Trophoblast cell (in vitro differentiated cells and primary cell): ENCODE data around the gene PPM1H.

Experiments used
- DNase-seq, 2 donors: peaks; one replicate each; pipeline ENCODE4 v3.0.0-alpha.2; 2016
- H2AFZ ChIP-seq: 2 replicates; pipeline ENCODE4 v1.6.1; 2013; ENCODE audit warnings: low read length, moderate library complexity, mild to moderate bottlenecking; ENCODE audit not compliant: insufficient read depth, poor library complexity
- H2AK5ac ChIP-seq: 2 replicates; pipeline ENCODE4 v1.6.1; 2013; ENCODE audit warnings: mild to moderate bottlenecking, low read length
- H2BK120ac ChIP-seq: 2 replicates; pipeline ENCODE4 v1.6.1; 2013; ENCODE audit warnings: low read length, mild to moderate bottlenecking, moderate library complexity; ENCODE audit not compliant: insufficient read depth, poor library complexity
- H2BK12ac ChIP-seq: 2 replicates; pipeline ENCODE4 v1.6.1; 2013; ENCODE audit warnings: mild to moderate bottlenecking, low read length, moderate library complexity
- H2BK5ac ChIP-seq: 2 replicates; pipeline ENCODE4 v1.6.1; 2013; ENCODE audit warnings: low read length, low read depth, moderate library complexity, mild to moderate bottlenecking; ENCODE audit not compliant: poor library complexity
- H3K14ac ChIP-seq: 2 replicates; pipeline ENCODE4 v1.6.1; 2013; ENCODE audit warnings: mild to moderate bottlenecking, low read length
- H3K18ac ChIP-seq: 2 replicates; pipeline ENCODE4 v1.6.1; 2013; ENCODE audit warnings: mild to moderate bottlenecking, low read length
- H3K23ac ChIP-seq: 2 replicates; pipeline ENCODE4 v1.6.1; 2013; ENCODE audit warnings: low read length
- H3K27ac ChIP-seq: 2 replicates; pipeline ENCODE4 v1.5.1; 2013; ENCODE audit warnings: low read depth, mild to moderate bottlenecking, inconsistent platforms, low read length, moderate library complexity
- H3K27me3 ChIP-seq: 2 replicates; pipeline ENCODE4 v1.6.1; 2013; ENCODE audit warnings: inconsistent platforms, mild to moderate bottlenecking, low read length, moderate library complexity; ENCODE audit not compliant: insufficient read depth
- H3K36me3 ChIP-seq, 2 experiments: 1 replicate in 1 of 2; 2 replicates in 1 of 2; pipeline ENCODE4 v1.6.1; 2013; ENCODE audit warnings: low read length in 2 of 2, mild to moderate bottlenecking in 2 of 2, moderate library complexity in 1 of 2; ENCODE audit not compliant: insufficient read depth in 2 of 2, control insufficient read depth in 1 of 2
- H3K4ac ChIP-seq: 2 replicates; pipeline ENCODE4 v1.6.1; 2013; ENCODE audit warnings: low read depth, mild to moderate bottlenecking, low read length, moderate library complexity
- H3K4me1 ChIP-seq, 2 experiments: 1 replicate in 1 of 2; 2 replicates in 1 of 2; pipeline ENCODE4 v1.6.1; 2013; ENCODE audit warnings: low read length in 2 of 2, mild to moderate bottlenecking in 2 of 2, moderate library complexity in 1 of 2; ENCODE audit not compliant: insufficient read depth in 2 of 2, control insufficient read depth in 1 of 2
- H3K4me2 ChIP-seq: 2 replicates; pipeline ENCODE4 v1.6.1; 2013; ENCODE audit warnings: inconsistent platforms, mild to moderate bottlenecking, low read length, moderate library complexity
- H3K4me3 ChIP-seq: 2 replicates; pipeline ENCODE4 v1.5.1; 2013; ENCODE audit warnings: mild to moderate bottlenecking, low read depth, low read length, inconsistent platforms
- H3K79me1 ChIP-seq: one replicate; pipeline ENCODE4 v1.6.1; 2013; ENCODE audit warnings: low read length
- H3K79me2 ChIP-seq: 2 replicates; pipeline ENCODE4 v1.6.1; 2013; ENCODE audit warnings: low read length, mild to moderate bottlenecking; ENCODE audit not compliant: control insufficient read depth, insufficient read depth, poor library complexity
- H3K9ac ChIP-seq: 2 replicates; pipeline ENCODE4 v1.6.1; 2013; ENCODE audit warnings: mild to moderate bottlenecking, low read length
- H3K9me3 ChIP-seq: 2 replicates; pipeline ENCODE4 v1.6.1; 2013; ENCODE audit warnings: low read depth, mild to moderate bottlenecking, control low read depth, inconsistent platforms, low read length; ENCODE audit not compliant: insufficient read depth
- H4K12ac ChIP-seq: 2 replicates; pipeline ENCODE4 v1.6.1; 2013; ENCODE audit warnings: low read depth, mild to moderate bottlenecking, low read length, moderate library complexity
- H4K8ac ChIP-seq: 2 replicates; pipeline ENCODE4 v1.6.1; 2013; ENCODE audit warnings: low read depth, mild to moderate bottlenecking, low read length, moderate library complexity
- H4K91ac ChIP-seq: one replicate; pipeline ENCODE4 v1.6.1; 2013; ENCODE audit warnings: low read depth, mild to moderate bottlenecking, low read length, moderate library complexity
- WGBS: extraction: QIAGEN DNeasy Blood & Tissue Kit; methylation state at CpG from one replicate; pipeline ENCODE4 v1.1.7; 2013; ENCODE audit warnings: missing lambda C conversion rate; ENCODE audit not compliant: insufficient read length, insufficient coverage; ENCODE audit errors: extremely low coverage; 5-methylcytosine and 5-hydroxymethylcytosine counted together

Gene PPM1H

DNA sequence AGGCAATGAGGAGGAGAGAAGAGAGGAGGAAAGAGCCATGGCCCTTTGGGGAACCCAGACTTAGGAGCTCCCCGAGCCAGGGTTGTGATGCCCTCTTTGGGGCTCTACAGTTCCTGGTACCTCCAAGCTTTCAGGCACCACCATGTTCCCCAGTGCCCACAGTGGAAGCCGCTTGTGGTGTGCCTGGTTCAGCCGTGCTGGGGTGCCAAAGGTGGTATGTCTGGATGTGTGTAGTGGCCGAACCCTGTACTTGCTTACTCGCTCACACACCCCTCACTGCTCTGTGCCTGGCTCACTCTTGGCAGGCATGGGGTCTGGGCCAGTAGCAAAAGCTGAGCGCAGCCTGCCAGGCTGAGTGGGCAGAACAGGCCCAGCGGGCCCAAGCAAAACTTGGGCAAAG, 257.6 kb downstream of the PPM1H start:
- no CpG with 5 or more reads among the region's 7 CpGs for WGBS
- Histone ChIP-seq H3K4me3 (no peak overlapping the region), H3K4me2 (no peak overlapping the region)

DNA sequence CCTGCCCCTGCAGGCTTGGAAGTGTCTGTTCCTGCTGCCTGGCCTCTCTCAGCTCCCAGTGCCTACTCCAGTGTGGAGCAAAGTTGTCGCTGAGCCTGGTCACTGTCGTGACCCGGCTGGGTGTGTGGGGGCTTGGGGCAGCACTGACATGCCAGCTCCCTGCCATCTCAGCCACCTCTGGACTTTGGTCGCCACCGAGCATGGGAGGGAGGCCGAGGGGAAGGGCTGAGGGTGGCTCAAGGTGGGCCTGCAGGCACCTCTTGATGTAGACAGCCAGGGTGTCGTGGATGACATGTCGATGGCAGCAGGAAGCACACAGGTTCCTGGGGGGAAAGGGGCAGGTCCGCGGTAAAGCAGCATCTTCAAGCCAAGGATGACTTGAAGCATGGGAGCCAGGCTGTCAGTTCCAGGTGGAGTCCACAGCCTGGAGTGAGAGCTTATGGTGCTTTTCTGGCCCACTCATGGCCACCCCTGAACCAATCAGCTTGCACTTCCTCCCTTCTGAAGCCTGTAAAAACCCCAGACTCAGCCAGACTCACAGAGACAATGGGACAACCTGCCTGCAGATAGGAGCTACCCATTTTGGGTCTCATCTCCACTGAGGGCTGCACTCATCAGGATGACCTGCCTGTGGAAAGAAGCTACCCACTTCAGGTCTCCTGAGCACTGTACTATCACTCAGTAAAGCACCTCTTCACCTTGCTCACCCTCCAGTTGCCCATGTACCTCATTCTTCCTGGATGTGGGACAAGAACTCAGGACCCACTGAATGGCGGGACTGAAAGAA, 258.2 kb downstream of the PPM1H start:
- Histone ChIP-seq H2AFZ (no peak overlapping the region), H2AK5ac (no peak overlapping the region), H4K12ac (no peak overlapping the region), H3K79me1 (no peaks in the 10 kb centered on the region), H2BK120ac (no peak overlapping the region), H3K27ac (no peak overlapping the region), H2BK12ac (no peak overlapping the region), H3K79me2 (no peaks in the 10 kb centered on the region), H4K91ac (no peak overlapping the region), H3K4me3 (no peak overlapping the region), H3K4me1 (no peaks in the 10 kb centered on the region), H3K4me2 (no peak overlapping the region), H3K23ac (no peak overlapping the region), H3K9ac (no peak overlapping the region), H3K14ac (no peak overlapping the region), H3K4ac (no peak overlapping the region), H3K36me3 (peaks cover 3 to 5% of the 10 kb centered on the region in 2 experiments), H2BK5ac (no peak overlapping the region), H3K27me3 (no peaks in the 10 kb centered on the region), H3K9me3 (peaks cover 14% of the 10 kb centered on the region), H4K8ac (no peak overlapping the region), H3K18ac (no peak overlapping the region)
- DNase-seq = no peak
- no CpG with 5 or more reads among the region's 11 CpGs for WGBS

More for the DNA sequence above, 257.6 kb downstream of the PPM1H start:
- no peak overlapping the region for H2BK120ac ChIP-seq
- no peaks in the 10 kb centered on the region for H3K27me3 ChIP-seq
- H3K27ac ChIP-seq = no peak overlapping the region
- no peaks in the 10 kb centered on the region for H3K4me1 ChIP-seq
- peaks cover 3 to 5% of the 10 kb centered on the region in 2 experiments for H3K36me3 ChIP-seq
- H3K9ac ChIP-seq = no peak overlapping the region
- H3K14ac ChIP-seq = no peak overlapping the region
- no peak overlapping the region for H4K8ac ChIP-seq
- H4K91ac ChIP-seq = no peak overlapping the region
- H3K79me1 ChIP-seq = no peaks in the 10 kb centered on the region
- peaks cover 14% of the 10 kb centered on the region for H3K9me3 ChIP-seq
- H2AFZ ChIP-seq = no peak overlapping the region
- no peak overlapping the region for H3K23ac ChIP-seq
- no peak overlapping the region for H3K18ac ChIP-seq
- no peak for DNase-seq
- H4K12ac ChIP-seq = no peak overlapping the region
- H3K4ac ChIP-seq = no peak overlapping the region
- H2BK12ac ChIP-seq = no peak overlapping the region
- no peak overlapping the region for H2AK5ac ChIP-seq
- H3K79me2 ChIP-seq = no peaks in the 10 kb centered on the region
- no peak overlapping the region for H2BK5ac ChIP-seq

DNA sequence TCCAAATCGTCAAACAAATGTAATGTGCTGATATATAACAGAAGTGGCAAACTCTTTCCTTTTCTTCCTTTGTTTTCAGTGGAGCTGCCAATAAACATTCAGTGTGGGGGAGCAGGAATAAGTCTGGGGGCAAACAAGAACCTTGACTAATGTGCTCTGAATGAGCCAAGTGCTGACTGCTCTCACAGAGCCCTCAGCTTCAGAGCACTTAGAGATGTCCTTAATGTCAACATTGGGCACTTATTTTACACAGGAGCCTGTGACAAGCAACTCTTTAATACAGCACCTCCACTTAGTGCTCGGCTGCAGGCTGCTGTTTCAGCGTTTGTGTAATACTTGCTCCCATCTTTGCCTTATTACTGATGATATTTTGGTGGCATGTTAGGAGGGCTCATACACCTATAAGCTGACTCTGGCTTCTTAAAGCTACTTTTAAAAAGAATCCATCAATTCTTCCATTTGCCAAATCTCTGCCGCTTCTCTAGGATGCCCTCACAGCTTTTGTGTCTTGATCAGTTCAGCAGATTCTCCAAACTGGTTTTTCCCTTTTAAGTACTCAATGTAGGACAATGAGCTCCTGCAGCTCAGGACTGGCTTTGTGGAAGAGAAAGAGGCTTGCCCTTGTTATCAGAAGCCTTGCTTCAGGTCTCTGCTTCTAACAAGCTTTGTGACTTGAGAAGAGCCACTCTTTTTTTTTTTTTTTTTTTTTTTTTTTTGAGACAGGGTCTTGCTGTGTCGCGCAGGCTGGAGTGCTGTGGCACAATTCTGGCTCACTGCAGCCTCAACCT, 261.7 kb downstream of the PPM1H start:
- no peaks in the 10 kb centered on the region for H3K79me1 ChIP-seq
- H3K4me1 ChIP-seq = no peaks in the 10 kb centered on the region
- no peak overlapping the region for H2BK5ac ChIP-seq
- no peaks in the 10 kb centered on the region for H3K79me2 ChIP-seq
- no peak overlapping the region for H2AFZ ChIP-seq
- no peak overlapping the region for H3K27ac ChIP-seq
- no peak overlapping the region for H3K4me3 ChIP-seq
- no peak overlapping the region for H3K4me2 ChIP-seq
- peaks cover 3 to 5% of the 10 kb centered on the region in 2 experiments for H3K36me3 ChIP-seq
- no peak overlapping the region for H3K23ac ChIP-seq
- no peak overlapping the region for H2AK5ac ChIP-seq
- no peak overlapping the region for H4K91ac ChIP-seq
- no peak overlapping the region for H2BK12ac ChIP-seq
- H3K27me3 ChIP-seq = no peaks in the 10 kb centered on the region
- H3K18ac ChIP-seq = no peak overlapping the region
- H3K4ac ChIP-seq = no peak overlapping the region
- no peak overlapping the region for H2BK120ac ChIP-seq
- H3K9me3 ChIP-seq = peaks cover 14% of the 10 kb centered on the region
- no peak overlapping the region for H3K14ac ChIP-seq
- H3K9ac ChIP-seq = no peak overlapping the region
- DNase-seq = no peak
- no CpG with 5 or more reads among the region's 6 CpGs for WGBS
- H4K12ac ChIP-seq = no peak overlapping the region
- H4K8ac ChIP-seq = no peak overlapping the region

DNA sequence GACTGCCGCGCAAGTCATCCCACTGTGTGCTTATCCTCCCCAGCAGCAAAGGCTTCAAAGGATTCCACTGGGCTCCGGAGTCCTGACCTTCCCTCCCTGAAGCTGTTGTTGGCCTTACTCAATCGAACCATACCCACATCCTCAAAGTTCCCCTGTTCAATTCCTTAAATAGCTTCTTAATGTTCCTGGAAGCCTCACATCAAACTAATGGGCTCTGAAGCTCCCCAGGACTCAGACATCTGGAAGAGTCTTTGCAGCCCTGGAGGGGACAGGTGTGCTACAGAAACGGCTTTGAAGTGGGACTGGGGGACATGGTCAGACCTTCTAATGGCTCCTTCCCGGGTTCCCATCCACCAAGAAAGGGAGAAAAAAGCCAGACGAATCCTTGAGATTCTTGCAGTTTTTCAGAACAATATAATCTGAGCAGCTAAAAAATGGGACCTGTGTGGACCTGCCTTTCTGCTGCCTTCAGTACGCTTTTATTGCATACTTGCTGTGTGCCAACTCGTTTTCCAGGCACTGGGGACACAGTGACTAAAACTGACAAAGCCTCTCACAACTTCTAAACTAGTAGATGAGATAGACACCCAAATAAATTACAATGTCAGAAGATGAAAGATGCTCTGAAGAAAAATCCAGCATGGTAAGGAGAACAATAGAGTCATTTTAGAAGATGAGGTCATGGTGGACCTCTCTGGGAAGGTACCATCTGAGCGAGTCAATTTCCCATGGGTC, 263.8 kb downstream of the PPM1H start:
- Histone ChIP-seq H3K4ac (no peak overlapping the region), H4K12ac (no peak overlapping the region), H3K4me3 (no peak overlapping the region), H2BK120ac (no peak overlapping the region), H3K9me3 (no peaks in the 10 kb centered on the region), H2AFZ (no peak overlapping the region), H3K79me1 (no peaks in the 10 kb centered on the region), H3K14ac (no peak overlapping the region), H4K91ac (no peak overlapping the region), H2AK5ac (no peak overlapping the region), H2BK5ac (no peak overlapping the region), H3K18ac (no peak overlapping the region), H2BK12ac (no peak overlapping the region), H3K4me1 (no peaks in the 10 kb centered on the region), H3K23ac (no peak overlapping the region), H3K9ac (no peak overlapping the region), H3K27ac (no peak overlapping the region), H3K36me3 (no peaks in the 10 kb centered on the region), H3K4me2 (no peak overlapping the region), H3K27me3 (no peaks in the 10 kb centered on the region), H4K8ac (no peak overlapping the region), H3K79me2 (no peaks in the 10 kb centered on the region)
- WGBS = no CpG with 5 or more reads among the region's 10 CpGs
- DNase-seq = peak; percentile 23 to 70
